HG02798 (cell line): Measurements from ENCODE around the gene ZC3H12D.
"Not testable (repeated sequence)": the region's sequence is repeated elsewhere in the genome, so short reads cannot be mapped to it uniquely, and the experiment has no call there.

Experiments
- ATAC-seq: cut with Tn5 transposase; IDR thresholded peaks from one replicate; pipeline ENCODE4 v1.9.1; 2021; ENCODE audit warnings: mild to moderate bottlenecking; ENCODE audit not compliant: unreplicated experiment, poor library complexity

The ZC3H12D gene

DNA sequence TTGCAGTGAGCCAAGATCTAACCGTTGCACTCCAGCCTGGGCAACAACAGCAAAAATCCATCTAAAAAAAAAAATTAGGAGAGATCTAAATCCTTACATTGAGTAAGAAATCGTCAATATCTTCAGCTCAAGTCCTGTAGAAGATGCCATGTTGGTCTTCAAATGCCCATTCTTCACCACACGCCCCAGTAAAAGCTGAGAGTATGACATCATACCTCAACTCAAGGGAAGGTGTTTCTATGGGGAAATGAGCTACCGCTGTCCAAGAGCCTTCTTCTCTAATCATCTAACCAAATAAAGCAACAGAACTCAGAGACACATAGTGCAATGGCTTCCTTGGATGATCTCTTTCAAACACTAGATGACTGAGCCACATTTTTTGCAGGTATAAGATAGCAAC is 2.5 kb upstream of the ZC3H12D start:
- ATAC-seq = no peak

DNA sequence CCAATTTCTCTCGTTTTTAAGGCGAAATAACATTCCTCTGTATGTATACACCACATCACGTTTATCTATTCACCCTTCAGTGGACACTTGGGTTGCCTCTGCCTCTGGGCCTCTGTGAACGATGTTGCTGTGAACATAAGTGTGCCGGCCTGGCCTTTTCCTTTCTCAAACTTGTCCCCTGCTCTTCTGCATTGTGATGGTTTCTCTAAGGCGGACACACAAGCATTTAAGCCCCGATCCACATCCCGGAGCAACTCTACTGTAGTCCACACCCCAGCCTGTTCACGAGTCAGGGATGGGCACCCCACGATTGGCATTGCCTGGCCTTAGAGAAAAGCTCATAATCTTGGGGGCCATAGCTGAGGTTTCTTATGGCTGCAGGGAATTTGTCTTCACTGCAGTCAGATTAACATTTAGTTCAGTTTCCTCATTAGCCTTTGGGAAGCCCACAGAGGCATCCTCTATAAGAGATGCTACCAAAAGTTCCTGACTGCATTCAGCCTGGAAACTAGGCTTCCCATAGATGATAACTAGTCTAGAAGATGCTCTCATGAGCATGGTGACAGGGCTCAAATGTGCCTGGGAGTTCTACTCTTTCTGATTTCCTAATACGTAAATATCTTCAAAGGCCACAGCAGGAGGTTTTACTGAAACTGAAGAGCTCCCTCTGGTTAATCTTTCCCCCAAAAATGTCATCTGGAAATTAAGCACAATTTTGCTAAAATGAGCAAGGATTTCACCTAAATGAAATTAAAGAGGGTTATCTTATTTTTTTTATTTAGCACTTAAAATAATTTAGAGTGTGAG is 762 bp downstream of the ZC3H12D start:
- no peak for ATAC-seq

DNA sequence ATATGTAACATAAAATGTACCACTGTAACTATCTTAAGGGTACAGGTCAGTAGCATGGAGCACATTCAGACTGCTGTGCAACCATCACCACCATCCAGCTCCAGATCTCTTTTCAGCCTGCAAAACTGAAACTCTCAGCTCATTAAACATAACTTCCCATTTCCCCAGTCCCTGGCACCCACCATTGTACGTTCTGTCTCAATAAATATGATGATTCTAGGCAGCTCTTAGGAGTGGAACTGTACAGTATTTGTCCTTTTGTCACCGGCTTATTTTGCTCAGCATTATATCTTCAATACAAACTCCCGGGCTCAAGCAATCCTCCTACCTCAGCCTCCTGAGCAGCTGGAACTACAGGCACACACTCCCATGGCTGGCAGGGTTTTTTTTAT is 1.5 kb downstream of the ZC3H12D start:
- ATAC-seq = no peak

DNA sequence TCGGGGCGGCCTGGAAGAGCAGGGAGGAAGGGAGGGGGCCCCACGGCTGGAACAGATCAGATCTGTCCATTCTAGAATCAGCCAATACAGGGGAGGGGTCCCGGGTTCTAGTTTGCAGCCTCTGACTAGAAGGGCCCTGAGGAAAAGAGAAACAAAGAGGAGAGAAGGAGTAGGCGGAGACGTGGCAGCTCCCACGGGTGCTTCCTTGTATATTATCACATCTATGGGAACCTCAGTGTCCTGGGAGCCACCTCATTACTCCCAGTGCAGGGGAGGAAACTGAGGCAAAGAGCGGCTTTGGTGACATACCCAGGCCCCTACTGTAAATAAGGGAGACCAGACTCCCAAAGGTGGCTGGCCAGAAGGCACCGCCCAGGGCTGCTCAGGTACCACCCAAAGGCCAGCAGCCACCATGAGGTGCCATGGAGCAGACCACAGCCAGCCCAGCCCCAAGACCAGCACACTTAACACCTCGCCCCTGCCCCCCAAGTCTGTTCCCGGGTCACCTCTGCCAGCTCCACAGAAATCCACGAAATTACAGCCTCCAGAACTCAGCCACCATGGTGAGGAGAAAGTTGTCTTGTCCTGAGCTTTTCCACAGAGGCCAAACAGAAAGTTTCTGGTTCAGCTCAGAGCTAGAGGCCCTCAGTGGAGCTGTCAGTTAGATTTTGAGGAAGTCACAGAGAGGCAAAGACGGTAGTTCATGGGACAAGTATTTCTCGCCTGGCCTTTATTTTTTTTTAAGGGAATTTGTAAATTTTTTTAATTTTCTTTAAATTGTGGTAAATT is 2.1 kb downstream of the ZC3H12D start:
- ATAC-seq = no peak

DNA sequence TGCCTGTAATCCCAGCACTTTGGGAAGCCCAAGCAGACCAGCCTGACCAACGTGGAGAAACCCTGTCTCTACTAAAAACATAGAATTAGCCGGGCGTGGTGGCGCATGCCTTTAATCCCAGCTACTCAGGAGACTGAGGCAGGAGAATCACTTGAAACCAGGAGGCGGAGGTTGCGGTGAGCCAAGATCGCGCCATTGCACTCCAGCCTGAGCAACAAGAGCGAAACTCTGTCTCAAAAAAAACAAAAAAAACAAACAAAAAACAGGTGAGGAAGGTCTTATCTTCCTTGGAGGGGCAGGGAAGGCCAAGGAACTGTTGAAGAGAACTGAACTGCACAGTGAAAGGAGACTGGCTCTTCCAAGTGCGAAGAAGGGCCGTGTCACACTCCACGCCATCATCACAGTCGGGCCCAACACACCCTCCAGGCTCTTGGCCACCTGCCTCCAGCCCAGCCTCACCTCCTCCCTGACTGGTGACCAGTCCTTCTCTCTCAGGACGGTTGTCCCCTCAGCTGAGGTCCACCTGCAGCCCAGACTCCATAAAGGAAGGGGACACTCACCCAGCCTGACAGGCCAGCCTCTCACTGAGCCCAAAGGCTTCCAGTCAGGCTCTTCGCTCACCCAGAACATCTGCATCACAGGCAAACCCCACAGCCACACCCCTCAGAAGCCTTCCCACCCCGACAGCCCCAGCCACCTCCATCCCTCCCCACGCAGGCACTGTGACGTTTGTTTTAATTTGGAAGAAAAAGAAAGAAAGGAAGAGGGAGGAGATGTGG is 4.1 kb downstream of the ZC3H12D start:
- ATAC-seq = no peak

DNA sequence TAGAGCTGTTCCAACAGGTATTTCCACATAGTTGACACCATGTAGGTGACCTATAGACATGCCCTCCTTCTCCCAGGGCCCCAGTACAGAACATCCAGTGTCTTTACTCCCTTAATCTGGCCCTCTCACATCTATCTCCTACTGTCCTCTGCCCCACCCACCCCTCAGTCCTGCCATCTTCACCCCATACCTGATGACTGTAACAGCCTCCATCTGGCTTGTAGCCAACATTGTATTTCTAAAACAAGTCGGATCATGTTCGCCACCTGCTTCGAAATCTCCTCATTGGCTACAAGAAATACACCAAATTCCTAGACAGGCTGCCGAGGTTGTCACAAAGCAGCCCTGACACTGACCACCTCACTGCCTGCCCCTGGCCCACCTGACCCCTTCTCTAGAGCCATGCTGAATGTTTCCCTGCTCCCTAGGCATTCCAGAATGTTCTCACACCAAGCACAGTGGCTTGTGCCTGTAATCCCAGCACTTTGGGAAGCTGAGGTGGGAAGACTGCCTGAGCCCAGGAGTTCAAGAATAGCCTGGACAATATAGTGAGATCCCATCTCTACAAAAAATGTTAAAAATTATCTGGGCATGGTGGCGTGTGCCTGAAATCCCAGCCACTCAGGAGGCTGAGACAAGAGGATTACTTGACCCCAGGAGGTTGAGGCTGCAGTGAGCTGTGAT is 6.0 kb downstream of the ZC3H12D start:
- ATAC-seq = no peak

DNA sequence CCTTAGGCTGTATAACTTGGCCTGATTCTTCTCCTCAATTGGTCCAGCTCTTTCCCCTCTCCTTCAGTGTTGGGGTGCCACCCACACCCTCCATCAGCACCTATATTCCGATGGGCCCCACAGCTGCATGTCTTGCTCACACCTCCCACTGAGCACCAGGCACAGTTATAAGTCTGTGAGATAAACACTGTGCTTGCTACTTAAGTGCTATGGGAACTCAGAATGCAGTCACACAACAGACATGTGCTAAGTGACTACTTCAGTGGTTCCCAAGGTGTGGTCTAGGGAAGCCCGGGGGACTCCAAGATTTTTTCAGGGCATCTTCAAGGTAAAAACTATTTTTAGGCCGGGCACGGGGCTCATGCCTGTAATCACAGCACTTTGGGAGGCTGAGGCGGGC is 7.3 kb downstream of the ZC3H12D start:
- no peak for ATAC-seq

DNA sequence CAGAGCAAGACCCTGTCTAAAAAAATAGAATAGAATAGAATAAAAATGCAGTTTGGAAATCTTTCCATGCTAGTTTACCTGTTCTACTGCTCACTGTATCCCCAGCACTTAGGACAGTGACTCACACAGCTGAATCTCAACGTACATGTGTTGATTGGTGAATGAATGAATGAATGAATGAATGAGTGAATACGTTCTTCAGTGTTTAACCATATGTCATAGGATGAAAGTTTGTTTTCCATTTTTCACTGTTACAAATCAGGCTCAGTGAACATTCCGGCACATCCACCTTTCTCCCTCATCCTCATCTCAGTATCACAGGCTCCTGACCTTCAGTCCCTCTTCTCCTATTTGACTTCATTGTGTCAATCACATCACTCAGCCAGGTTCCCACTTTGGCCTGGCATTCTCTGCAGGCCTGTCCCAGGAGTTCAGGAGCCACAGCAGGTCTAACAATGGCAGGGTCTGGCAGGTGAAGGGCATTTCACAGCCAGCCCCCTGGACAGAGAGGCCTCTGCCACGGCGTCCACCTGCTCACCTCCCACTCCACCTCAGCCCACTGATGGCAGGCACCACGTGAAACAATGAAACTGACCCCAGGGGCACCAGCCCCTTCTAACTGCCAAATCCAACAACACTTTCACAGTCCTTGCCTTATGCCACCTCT is 7.9 kb downstream of the ZC3H12D start:
- ATAC-seq = no peak

DNA sequence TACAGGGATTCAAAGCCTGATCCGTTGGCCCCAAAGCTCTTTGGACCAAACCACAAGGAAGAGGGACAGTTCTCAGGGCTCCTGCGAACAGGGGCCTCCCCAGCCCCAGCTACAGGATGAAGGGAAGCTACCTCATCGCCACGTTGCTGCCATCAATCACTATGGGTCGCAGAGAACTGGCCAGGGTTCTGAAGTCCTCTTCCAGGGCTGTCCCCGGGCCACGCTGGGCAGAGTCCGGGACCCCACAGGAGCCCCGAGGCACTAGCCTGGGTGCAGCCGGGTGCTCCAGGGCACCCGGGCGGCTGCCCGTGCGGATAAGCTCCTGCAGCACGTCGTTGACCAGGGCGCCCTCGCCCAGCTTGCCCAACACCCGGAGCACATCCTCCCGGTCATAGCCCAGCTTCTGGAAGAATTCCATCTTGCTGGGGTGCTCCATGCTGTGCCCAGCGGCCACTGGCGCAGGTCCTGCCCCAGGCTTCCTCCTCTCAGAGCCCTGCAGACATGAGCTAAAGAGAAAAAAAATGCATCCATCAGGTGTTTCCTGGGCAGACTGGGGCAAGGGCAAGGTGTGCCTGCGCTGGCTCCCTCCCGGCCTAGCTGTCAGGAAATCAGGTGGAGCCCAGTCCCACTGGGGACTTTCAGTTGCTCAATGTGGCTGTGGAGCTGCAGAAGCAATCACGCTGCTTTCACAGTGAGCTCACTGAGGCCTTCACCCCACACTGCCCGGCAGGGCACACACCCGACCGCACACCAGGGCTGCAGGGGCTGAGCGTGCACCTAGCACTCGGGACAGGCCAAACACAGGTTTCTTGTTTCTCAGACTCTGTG is 10.5 kb downstream of the ZC3H12D start:
- ATAC-seq = peak; percentile 50

DNA sequence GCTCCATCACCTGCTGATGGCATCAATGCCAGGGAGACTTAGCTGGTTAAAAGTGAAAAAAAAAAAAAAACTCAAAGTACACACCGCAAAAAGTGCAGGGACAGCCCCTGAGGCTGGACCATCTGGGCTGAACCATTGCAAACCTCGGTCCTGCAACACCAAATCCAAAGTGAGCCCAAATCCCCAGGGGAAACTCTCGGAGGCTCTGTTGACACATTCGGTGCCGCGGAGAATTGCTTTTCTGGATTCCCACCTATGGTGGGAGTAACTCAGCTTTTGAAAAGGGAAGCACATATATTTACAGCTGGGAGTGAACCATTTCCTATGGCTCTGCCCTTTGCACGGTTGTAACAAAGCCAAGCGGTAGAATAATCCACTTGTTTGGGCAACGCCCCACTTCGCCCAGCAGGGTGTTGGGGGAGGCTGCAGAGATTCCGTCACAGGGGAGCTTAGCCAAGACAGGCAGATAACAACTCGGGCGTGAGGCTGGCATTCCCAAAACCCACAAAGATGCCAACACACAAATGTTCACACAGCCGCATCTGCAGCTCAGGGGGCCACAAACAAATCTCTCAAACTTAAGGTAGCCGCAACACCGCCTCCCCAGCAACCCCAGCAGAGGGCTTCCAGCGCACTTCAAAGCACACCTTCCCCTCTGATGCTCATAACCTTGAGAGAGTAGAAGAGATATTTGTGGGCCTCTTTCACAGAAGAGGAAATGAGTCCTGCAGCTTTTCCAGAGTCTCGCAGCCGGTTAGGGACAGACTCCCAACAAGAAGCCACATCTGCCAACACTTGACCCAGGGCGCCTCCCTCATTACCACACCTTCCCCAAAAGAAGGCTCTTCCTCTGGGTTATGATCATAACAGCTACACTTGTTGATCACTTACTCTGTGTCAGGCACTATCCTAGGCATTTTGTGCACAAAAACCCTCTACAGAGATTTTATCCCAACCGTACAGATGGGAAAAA is 11.4 kb downstream of the ZC3H12D start:
- ATAC-seq = peak; percentile 23

DNA sequence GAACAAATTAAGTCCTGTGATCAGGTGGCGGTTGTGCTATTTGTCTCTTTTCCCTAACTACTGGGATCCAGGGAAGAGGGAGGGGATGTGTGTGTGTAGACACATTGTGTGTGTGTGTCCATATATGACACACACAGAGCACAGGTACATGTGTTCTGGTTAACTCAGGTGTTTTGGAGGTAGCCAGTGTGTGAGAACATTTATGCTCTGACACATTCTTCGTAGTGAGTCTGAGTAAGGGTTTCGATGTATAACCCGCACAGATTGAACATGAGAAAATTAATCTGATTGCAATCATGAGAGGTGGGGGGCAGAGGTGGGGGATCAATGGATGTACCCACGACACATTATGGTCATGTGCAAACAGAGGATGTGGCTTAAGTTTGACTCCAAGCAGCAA is 12.6 kb downstream of the ZC3H12D start:
- no peak for ATAC-seq

DNA sequence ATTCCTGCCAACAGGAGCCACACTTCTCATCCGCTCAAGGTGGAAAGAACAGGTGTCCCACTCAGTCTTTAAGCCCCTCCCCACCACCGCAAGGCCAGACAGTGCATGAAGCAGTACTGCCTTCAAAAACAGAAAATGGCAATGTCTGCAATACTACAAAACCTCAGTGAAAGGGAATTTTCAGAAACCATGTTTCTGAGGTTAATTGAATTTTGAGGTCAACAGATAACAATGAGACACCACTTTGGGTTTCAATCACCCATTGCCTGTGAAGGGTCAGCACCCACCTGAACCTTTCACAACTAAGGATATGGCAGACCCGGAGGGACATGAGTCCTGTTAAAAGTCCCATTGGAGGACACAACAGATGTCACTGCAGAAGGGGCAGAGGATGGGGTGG is 13.0 kb downstream of the ZC3H12D start:
- ATAC-seq = peak; percentile 32

DNA sequence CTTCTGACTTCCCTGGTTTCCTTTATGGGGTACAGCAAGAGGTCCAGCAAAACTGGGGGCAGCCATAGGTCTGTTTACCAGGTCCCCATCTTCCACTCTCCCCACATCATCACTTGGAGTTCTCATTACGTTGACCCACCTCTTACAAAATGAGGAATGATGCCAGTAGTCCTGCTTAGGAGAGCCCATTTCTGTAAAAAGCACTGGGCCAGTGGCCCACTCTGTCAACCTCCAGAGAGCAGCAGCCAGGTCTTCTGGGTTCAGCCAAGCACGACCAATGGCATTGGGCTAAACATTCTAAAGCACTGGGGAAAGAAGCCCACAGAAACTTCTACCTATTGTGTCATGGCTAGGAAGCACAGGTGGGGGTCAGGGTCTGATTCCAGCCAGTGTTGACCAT is 13.9 kb downstream of the ZC3H12D start:
- no peak for ATAC-seq

DNA sequence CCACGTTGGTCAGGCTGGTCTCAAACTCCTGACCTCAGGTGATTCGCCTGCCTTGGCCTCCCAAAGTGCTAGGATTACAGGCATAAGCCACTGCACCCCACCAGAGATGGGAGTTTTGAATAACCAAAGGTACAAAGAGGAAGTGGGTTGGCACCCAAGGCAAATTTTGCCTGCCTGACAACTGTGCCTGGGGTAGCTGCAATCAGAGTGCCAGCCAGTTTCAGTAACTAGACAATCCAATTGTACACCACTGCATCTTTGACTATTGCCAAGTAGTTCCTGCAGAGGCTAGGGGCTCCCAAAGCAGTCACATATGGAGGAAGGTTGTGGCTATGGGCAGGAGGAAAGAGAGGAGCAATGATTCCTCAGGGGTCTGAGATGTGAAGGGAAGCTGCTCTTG is 16.6 kb downstream of the ZC3H12D start:
- ATAC-seq = peak; percentile 24

DNA sequence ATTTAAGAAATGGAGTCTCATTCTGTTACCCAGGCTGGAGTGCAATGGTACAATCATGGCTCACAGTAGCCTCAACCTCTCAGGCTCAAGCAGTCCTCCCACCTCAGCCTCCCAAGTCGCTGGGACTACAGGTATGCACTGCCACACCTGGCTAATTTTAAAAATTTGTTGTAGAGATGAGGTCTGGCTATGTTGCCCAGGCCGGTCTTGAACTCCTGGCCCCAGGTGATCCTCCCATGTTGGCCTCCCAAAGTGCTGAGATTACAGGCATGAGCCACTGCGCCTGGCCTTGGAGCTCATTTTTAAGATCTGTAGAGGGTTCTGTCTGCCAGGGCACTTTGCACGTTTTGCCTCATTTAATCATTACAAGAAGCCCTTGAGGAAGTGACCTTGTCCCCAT is 17.5 kb downstream of the ZC3H12D start:
- no peak for ATAC-seq

DNA sequence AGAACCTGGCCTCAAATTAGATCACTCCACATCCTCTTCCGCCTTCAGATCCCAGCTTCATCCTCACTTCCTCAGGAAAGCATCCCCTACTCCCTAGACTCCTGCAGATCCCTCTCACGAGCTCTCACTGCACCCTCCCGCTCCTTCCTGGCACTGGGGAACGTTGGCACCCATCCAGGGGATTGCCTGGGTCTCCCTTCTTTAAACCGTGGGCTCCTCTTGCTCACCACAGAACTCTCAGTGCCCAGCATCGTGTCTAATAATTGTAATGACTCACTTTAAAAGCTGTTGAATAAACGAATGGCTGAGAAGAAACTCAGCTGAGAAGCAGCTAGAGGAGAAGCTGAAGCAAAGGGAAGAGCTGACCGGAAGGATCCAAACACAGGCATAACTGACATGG is 20.4 kb downstream of the ZC3H12D start:
- ATAC-seq = no peak

DNA sequence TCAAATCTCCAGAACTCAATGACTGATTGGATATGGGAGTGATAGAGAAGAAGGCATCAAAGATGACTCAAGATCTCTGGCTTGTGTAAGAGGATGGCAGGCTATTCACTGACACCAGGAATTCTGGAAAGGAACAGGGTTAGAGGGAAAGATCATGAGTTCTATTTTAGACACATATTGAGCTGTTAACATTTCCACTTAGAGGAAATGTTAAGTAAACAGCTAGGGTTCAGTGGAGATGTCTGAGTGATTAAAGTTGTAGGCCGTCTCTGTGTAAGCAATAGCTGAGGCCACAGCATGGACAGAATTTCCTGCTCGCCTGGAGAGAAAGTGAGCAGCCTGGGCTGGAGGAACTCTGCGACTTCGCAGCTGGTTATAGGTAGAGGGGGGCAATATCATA is 21.0 kb downstream of the ZC3H12D start:
- ATAC-seq = no peak

DNA sequence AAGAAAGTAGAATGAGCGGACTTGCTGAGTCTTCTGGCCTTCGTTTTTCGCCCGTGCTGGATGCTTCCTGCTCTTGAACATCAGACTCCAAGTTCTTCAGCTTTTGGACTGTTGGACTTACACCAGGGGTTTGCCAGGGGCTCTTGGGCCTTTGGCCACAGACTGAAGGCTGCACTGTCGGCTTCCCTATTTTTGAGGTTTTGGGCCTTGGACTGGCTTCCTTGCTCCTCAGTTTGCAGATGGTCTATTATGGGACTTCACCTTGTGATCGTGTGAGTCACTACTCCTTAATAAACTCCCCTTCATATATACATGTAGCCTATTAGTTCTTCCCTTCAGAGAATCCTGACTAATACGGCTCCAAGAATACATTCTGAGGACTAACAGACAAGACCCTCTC is 22.1 kb downstream of the ZC3H12D start:
- not testable (repeated sequence) for ATAC-seq
